ENCODE results near the gene QSER1. TPM values are rescaled to one million over a fixed set of nuclear protein-coding genes. Genes with fewer than 3 reads are reported as not detected.

Gene QSER1
- total and polyA plus RNA-seq, 9 of the 15 experiments (the other 6 are each of a cell fraction or from before 2014, with no cell fraction given), result 5.8 to 33.6 (median 22.3) TPM

- FAIRE-seq, result no peak
- BruUV-seq (replicated peaks), result no TSS peak
- Histone ChIP-seq H3K36me3 (ENCODE audit: control insufficient read depth, insufficient read depth, low read length) (peaks cover 32% of the 10 kb centered on the region; the same call in 2 of the 3 replicates), H3K9ac (ENCODE audit: insufficient read depth in 1 of 2, low read depth in 2 of 2, low read length in 2 of 2) (no peak overlapping the region), H3K9me3 (replicated peaks; ENCODE audit: control insufficient read depth, insufficient read depth, low read depth, low read length) (no peaks in the 10 kb centered on the region), H3K79me2 (ENCODE audit: control insufficient read depth, insufficient read depth, low read length) (peaks cover 12% of the 10 kb centered on the region), H2AFZ (ENCODE audit: low read depth, low read length) (no peak overlapping the region), H3K27me3 (ENCODE audit: control insufficient read depth in 2 of 2, insufficient read depth in 2 of 2, low read length in 2 of 2) (no peaks in the 10 kb centered on the region), H3K4me2 (ENCODE audit: insufficient read depth, low read length) (no peak overlapping the region), H3K4me1 (replicated peaks in 1 of 2; ENCODE audit: control insufficient read depth in 2 of 2, insufficient read depth in 2 of 2, low read length in 2 of 2) (no peaks in the 10 kb centered on the region), H3K4me3 (no peak overlapping the region), H3K27ac (ENCODE audit: extremely low read depth, low read depth, low read length) (no peak overlapping the region), H4K20me1 (replicated peaks; ENCODE audit: control insufficient read depth, insufficient read depth, low read length) (no peaks in the 10 kb centered on the region), H3K9me1 (ENCODE audit: control insufficient read depth, insufficient read depth, low read length) (no peaks in the 10 kb centered on the region)
- ChIA-PET CTCF (ENCODE audit: low intra/inter-chr PET ratio) (no interaction called here), POLR2A (no interaction called here)
- 80% methylated on average over 1 of the region's 1 CpG for WGBS (ENCODE audit: insufficient coverage, low coverage, missing lambda C conversion rate)
- in situ Hi-C loops (cut with MboI), result loop anchor here (25.0 kb wide), 1 partner anchor 385 kb away; no protein-coding TSS in a partner anchor
- intact Hi-C loops (cut with micrococcal nuclease), result no loop called here
- DNase-seq (ENCODE audit: extremely low read depth in 1 of 4, low spot score in 3 of 4), result no peak
- ATAC-seq, result no peak
- TF ChIP-seq ATF6 (CRISPR knock-in tag; IDR thresholded peaks at IDR 0.05) (no peak), ZNF143 (CRISPR knock-in tag; IDR thresholded peaks at IDR 0.05) (no peak), POLR2G (IDR thresholded peaks at IDR 0.05; ENCODE audit: low read depth, low read length) (no peak), BRD4 (IDR thresholded peaks at IDR 0.05) (no peak), PCBP2 (IDR thresholded peaks at IDR 0.05; ENCODE audit: low read depth, low read length, poor library complexity, severe bottlenecking) (no peak), NFE2 (IDR thresholded peaks at IDR 0.05; ENCODE audit: low read depth) (no peak), TGIF2 (CRISPR knock-in tag; IDR thresholded peaks at IDR 0.05) (no peak), ZBTB26 (CRISPR knock-in tag; IDR thresholded peaks at IDR 0.05) (no peak), CBFA2T3 (IDR thresholded peaks at IDR 0.05) (no peak), PTRF (tag; IDR thresholded peaks at IDR 0.05) (no peak), TARDBP (IDR thresholded peaks at IDR 0.05) (no peak), ZNF511 (CRISPR knock-in tag; IDR thresholded peaks at IDR 0.05) (no peak)
- TF ChIP-seq, protein P1, sequence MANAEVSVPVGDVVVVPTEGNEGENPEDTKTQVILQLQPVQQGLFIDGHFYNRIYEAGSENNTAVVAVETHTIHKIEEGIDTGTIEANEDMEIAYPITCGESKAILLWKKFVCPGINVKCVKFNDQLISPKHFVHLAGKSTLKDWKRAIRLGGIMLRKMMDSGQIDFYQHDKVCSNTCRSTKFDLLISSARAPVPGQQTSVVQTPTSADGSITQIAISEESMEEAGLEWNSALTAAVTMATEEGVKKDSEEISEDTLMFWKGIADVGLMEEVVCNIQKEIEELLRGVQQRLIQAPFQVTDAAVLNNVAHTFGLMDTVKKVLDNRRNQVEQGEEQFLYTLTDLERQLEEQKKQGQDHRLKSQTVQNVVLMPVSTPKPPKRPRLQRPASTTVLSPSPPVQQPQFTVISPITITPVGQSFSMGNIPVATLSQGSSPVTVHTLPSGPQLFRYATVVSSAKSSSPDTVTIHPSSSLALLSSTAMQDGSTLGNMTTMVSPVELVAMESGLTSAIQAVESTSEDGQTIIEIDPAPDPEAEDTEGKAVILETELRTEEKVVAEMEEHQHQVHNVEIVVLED (CRISPR knock-in tag; IDR thresholded peaks at IDR 0.05), result no peak
- TF ChIP-seq, protein P2, sequence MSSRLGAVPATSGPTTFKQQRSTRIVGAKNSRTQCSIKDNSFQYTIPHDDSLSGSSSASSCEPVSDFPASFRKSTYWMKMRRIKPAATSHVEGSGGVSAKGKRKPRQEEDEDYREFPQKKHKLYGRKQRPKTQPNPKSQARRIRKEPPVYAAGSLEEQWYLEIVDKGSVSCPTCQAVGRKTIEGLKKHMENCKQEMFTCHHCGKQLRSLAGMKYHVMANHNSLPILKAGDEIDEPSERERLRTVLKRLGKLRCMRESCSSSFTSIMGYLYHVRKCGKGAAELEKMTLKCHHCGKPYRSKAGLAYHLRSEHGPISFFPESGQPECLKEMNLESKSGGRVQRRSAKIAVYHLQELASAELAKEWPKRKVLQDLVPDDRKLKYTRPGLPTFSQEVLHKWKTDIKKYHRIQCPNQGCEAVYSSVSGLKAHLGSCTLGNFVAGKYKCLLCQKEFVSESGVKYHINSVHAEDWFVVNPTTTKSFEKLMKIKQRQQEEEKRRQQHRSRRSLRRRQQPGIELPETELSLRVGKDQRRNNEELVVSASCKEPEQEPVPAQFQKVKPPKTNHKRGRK (tag; IDR thresholded peaks at IDR 0.05), result no peak
- TF ChIP-seq, protein P3, sequence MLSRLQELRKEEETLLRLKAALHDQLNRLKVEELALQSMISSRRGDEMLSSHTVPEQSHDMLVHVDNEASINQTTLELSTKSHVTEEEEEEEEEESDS (CRISPR knock-in tag; IDR thresholded peaks at IDR 0.05), result no peak
These were observed 59.8 kb downstream of the QSER1 start for GRCh38 chr11:32952421-32952820.
